ENCODE results near the gene IL18.

IL18 gene

DNA sequence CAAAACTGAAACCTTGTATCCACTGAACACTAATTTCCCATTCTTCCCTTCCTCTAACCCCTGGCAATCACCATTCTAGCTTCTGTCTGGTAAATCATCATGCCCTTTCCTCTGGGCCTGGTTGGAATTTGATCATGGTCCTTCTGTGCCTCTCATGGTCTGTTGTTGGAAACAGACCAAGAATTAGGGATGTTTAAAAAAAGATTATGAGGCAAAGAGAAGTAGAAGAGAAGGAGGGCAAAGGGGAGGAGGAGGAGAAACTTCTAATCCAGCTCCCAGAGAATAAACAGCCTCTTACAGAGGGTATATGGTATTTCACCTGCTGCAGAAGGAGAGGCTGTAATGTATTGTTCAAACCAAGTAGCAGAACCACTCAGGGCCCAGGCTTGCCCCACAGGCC is 22.0 kb upstream of the IL18 start:
- Histone ChIP-seq H3K79me2 (ENCODE audit: control insufficient read depth, insufficient read depth, low read length) (no peaks in the 10 kb centered on the region), H2BK15ac (replicated peaks; ENCODE audit: low read depth) (no peak overlapping the region), H2BK120ac (ENCODE audit: low read depth, low read length) (no peak overlapping the region), H3K4me2 (ENCODE audit: low read length) (no peak overlapping the region), H2BK5ac (ENCODE audit: low read length) (no peak overlapping the region), H3K4me3 (ENCODE audit: low read length) (no peak overlapping the region), H3K4me1 (ENCODE audit: control insufficient read depth, low read depth, low read length) (no peaks in the 10 kb centered on the region), H3K79me1 (ENCODE audit: low read length) (no peaks in the 10 kb centered on the region), H3K36me3 (ENCODE audit: control insufficient read depth, insufficient read depth, low read length) (no peaks in the 10 kb centered on the region), H3K23ac (ENCODE audit: low read length) (no peak overlapping the region), H3K27me3 (ENCODE audit: insufficient read depth, low read length, poor library complexity) (no peaks in the 10 kb centered on the region), H2AK5ac (ENCODE audit: low read length) (no peak overlapping the region), H3K18ac (ENCODE audit: low read length) (no peak overlapping the region), H4K5ac (ENCODE audit: low read length) (no peak overlapping the region), H3K9ac (ENCODE audit: low read length) (no peak overlapping the region), H4K8ac (ENCODE audit: low read depth, low read length) (no peak overlapping the region), H3K4ac (ENCODE audit: low read depth, low read length) (no peak overlapping the region), H3K56ac (ENCODE audit: low read length) (no peak overlapping the region), H3K27ac (ENCODE audit: low read depth, low read length) (no peak overlapping the region)
- DNase-seq: no peak

GRCh38 chr11:112182867-112183266 is 19.0 kb upstream of the IL18 start:
- Histone ChIP-seq H3K18ac (ENCODE audit: low read length) (no peak overlapping the region), H3K56ac (ENCODE audit: low read length) (no peak overlapping the region)

DNA sequence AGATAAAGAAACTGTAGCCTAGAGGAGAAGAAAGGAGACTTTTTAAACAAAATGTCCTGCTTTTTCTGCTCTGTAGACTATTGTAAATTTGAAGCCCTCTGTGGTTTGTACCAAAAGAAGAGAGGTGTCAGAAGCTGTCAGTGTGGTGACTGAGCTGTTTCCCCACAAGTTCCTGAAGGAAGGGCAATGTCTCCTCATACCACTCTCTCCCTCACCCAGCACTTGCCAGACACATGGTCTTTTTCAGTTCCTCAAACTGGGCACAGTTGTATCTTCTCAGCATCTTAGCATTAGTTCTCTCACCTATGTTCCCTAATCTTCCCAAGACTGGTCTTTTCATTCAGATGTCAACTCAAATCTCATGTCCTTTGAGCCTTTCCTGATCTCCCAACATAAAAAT is 15.7 kb upstream of the IL18 start:
- Histone ChIP-seq H2BK15ac (replicated peaks; ENCODE audit: low read depth) (no peak overlapping the region), H4K5ac (ENCODE audit: low read length) (no peak overlapping the region), H3K36me3 (ENCODE audit: control insufficient read depth, insufficient read depth, low read length) (no peaks in the 10 kb centered on the region), H2BK120ac (ENCODE audit: low read depth, low read length) (no peak overlapping the region), H2AK5ac (ENCODE audit: low read length) (no peak overlapping the region), H3K79me1 (ENCODE audit: low read length) (no peaks in the 10 kb centered on the region), H3K4me2 (ENCODE audit: low read length) (no peak overlapping the region), H3K27me3 (ENCODE audit: insufficient read depth, low read length, poor library complexity) (no peaks in the 10 kb centered on the region), H3K4ac (ENCODE audit: low read depth, low read length) (no peak overlapping the region), H3K9ac (ENCODE audit: low read length) (no peak overlapping the region), H3K4me3 (ENCODE audit: low read length) (no peak overlapping the region), H3K27ac (ENCODE audit: low read depth, low read length) (no peak overlapping the region), H3K4me1 (ENCODE audit: control insufficient read depth, low read depth, low read length) (no peaks in the 10 kb centered on the region), H4K8ac (ENCODE audit: low read depth, low read length) (no peak overlapping the region), H3K56ac (ENCODE audit: low read length) (no peak overlapping the region), H3K18ac (ENCODE audit: low read length) (no peak overlapping the region), H3K23ac (ENCODE audit: low read length) (no peak overlapping the region), H3K79me2 (ENCODE audit: control insufficient read depth, insufficient read depth, low read length) (no peaks in the 10 kb centered on the region), H2BK5ac (ENCODE audit: low read length) (no peak overlapping the region)
- DNase-seq: no peak

More at GRCh38 chr11:112182867-112183266, 19.0 kb upstream of the IL18 start:
- no peaks in the 10 kb centered on the region for H3K4me1 ChIP-seq (ENCODE audit: control insufficient read depth, low read depth, low read length)
- H3K4me3 ChIP-seq (ENCODE audit: low read length): no peak overlapping the region
- H3K79me2 ChIP-seq (ENCODE audit: control insufficient read depth, insufficient read depth, low read length): no peaks in the 10 kb centered on the region
- no peaks in the 10 kb centered on the region for H3K36me3 ChIP-seq (ENCODE audit: control insufficient read depth, insufficient read depth, low read length)
- WGBS (ENCODE audit: extremely low coverage, insufficient coverage, low lambda C conversion rate): no CpG with 5 or more reads among the region's 1 CpG
- H4K5ac ChIP-seq (ENCODE audit: low read length): no peak overlapping the region
- H3K9ac ChIP-seq (ENCODE audit: low read length): no peak overlapping the region
- no peak overlapping the region for H2BK120ac ChIP-seq (ENCODE audit: low read depth, low read length)
- DNase-seq: no peak
- H3K23ac ChIP-seq (ENCODE audit: low read length): no peak overlapping the region
- no peak overlapping the region for H2BK15ac ChIP-seq (replicated peaks; ENCODE audit: low read depth)
- no peak overlapping the region for H3K27ac ChIP-seq (ENCODE audit: low read depth, low read length)
- H3K79me1 ChIP-seq (ENCODE audit: low read length): no peaks in the 10 kb centered on the region
- no peak overlapping the region for H4K8ac ChIP-seq (ENCODE audit: low read depth, low read length)
- H3K4me2 ChIP-seq (ENCODE audit: low read length): no peak overlapping the region
- H2BK5ac ChIP-seq (ENCODE audit: low read length): no peak overlapping the region
- H2AK5ac ChIP-seq (ENCODE audit: low read length): no peak overlapping the region
- H3K27me3 ChIP-seq (ENCODE audit: insufficient read depth, low read length, poor library complexity): no peaks in the 10 kb centered on the region
- H3K4ac ChIP-seq (ENCODE audit: low read depth, low read length): no peak overlapping the region

DNA sequence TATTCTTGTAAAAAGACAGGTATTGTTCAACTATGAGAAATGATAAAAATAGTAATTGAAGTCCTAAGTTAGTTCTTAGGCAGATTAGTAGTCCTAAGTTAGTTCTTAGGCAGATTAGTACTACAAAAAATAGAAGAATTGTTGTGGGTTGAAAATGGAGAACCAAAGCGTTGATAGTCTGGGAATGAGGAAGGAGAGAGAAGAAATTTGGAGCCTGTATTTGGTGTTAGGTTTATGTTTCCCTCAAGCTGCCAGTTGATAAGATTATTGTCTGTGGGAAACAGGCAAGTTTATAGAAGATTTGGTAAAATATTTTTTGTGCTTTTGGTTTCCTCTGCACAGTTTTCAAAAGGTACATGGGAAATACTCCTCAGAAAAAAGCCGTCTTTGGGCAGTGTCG is 15.0 kb upstream of the IL18 start:
- Histone ChIP-seq H3K4me3 (ENCODE audit: low read length) (no peak overlapping the region), H3K56ac (ENCODE audit: low read length) (no peak overlapping the region), H3K27me3 (ENCODE audit: insufficient read depth, low read length, poor library complexity) (no peaks in the 10 kb centered on the region), H3K9ac (ENCODE audit: low read length) (no peak overlapping the region), H3K4ac (ENCODE audit: low read depth, low read length) (no peak overlapping the region), H4K8ac (ENCODE audit: low read depth, low read length) (no peak overlapping the region), H3K27ac (ENCODE audit: low read depth, low read length) (no peak overlapping the region), H4K5ac (ENCODE audit: low read length) (no peak overlapping the region), H2BK120ac (ENCODE audit: low read depth, low read length) (no peak overlapping the region), H2BK5ac (ENCODE audit: low read length) (no peak overlapping the region), H3K4me1 (ENCODE audit: control insufficient read depth, low read depth, low read length) (no peaks in the 10 kb centered on the region), H2BK15ac (replicated peaks; ENCODE audit: low read depth) (no peak overlapping the region), H2AK5ac (ENCODE audit: low read length) (no peak overlapping the region), H3K79me1 (ENCODE audit: low read length) (no peaks in the 10 kb centered on the region), H3K18ac (ENCODE audit: low read length) (no peak overlapping the region), H3K36me3 (ENCODE audit: control insufficient read depth, insufficient read depth, low read length) (no peaks in the 10 kb centered on the region), H3K23ac (ENCODE audit: low read length) (no peak overlapping the region), H3K4me2 (ENCODE audit: low read length) (no peak overlapping the region), H3K79me2 (ENCODE audit: control insufficient read depth, insufficient read depth, low read length) (no peaks in the 10 kb centered on the region)
- no CpG with 5 or more reads among the region's 3 CpGs for WGBS (ENCODE audit: extremely low coverage, insufficient coverage, low lambda C conversion rate)
- no peak for DNase-seq

DNA sequence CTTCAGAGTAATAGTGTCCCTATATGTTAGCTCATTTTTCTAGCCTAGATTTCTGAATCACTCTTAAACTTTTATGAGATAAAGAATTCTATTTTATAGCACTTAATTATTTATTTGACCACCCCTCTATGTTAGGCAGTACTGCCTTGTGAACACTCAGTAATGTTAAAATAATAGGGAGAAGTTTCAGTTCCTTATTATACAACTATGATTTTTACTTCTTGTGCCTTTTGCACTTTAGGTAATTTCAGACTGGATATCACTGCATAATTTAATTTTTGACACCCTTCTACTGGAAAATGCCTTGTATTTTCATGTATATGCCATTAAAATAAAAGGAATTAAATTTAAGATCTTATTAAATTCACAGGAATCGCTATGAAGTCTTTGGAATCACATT is 14.5 kb upstream of the IL18 start:
- no peak overlapping the region for H3K23ac ChIP-seq (ENCODE audit: low read length)
- no peak overlapping the region for H3K4me2 ChIP-seq (ENCODE audit: low read length)
- H3K4ac ChIP-seq (ENCODE audit: low read depth, low read length): no peak overlapping the region
- H3K4me3 ChIP-seq (ENCODE audit: low read length): no peak overlapping the region
- H3K79me2 ChIP-seq (ENCODE audit: control insufficient read depth, insufficient read depth, low read length): no peaks in the 10 kb centered on the region
- H4K8ac ChIP-seq (ENCODE audit: low read depth, low read length): no peak overlapping the region
- no peaks in the 10 kb centered on the region for H3K4me1 ChIP-seq (ENCODE audit: control insufficient read depth, low read depth, low read length)
- no peak overlapping the region for H3K18ac ChIP-seq (ENCODE audit: low read length)
- H3K9ac ChIP-seq (ENCODE audit: low read length): no peak overlapping the region
- no peak overlapping the region for H2BK120ac ChIP-seq (ENCODE audit: low read depth, low read length)
- H3K27me3 ChIP-seq (ENCODE audit: insufficient read depth, low read length, poor library complexity): no peaks in the 10 kb centered on the region
- no peaks in the 10 kb centered on the region for H3K79me1 ChIP-seq (ENCODE audit: low read length)
- H2AK5ac ChIP-seq (ENCODE audit: low read length): no peak overlapping the region
- no peak overlapping the region for H4K5ac ChIP-seq (ENCODE audit: low read length)
- H3K36me3 ChIP-seq (ENCODE audit: control insufficient read depth, insufficient read depth, low read length): no peaks in the 10 kb centered on the region
- no peak overlapping the region for H2BK5ac ChIP-seq (ENCODE audit: low read length)
- no peak for DNase-seq
- H3K27ac ChIP-seq (ENCODE audit: low read depth, low read length): no peak overlapping the region
- no peak overlapping the region for H2BK15ac ChIP-seq (replicated peaks; ENCODE audit: low read depth)
- H3K56ac ChIP-seq (ENCODE audit: low read length): no peak overlapping the region
- WGBS (ENCODE audit: extremely low coverage, insufficient coverage, low lambda C conversion rate): no CpG with 5 or more reads among the region's 1 CpG

DNA sequence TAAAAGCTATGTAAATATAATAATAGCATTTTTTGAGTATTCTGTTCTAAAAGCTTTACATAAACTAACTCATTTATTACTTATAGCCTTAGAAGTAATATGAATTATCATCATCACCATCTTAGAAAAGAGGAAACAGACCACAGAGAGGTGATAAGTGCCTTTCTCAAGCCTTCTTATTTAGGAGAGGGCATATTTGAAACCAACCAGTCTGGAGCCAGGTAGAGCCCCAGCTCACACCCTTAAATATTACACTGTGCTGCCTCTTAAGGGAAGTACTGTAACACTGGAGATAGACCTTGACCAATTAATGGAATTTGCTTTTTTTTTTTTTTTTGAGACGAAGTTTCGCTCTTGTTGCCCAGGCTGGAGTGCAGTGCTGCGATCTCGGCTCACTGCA is 13.7 kb upstream of the IL18 start:
- H2AK5ac ChIP-seq (ENCODE audit: low read length): no peak overlapping the region
- H3K18ac ChIP-seq (ENCODE audit: low read length): no peak overlapping the region
- WGBS (ENCODE audit: extremely low coverage, insufficient coverage, low lambda C conversion rate): no CpG with 5 or more reads among the region's 4 CpGs
- H3K79me2 ChIP-seq (ENCODE audit: control insufficient read depth, insufficient read depth, low read length): no peaks in the 10 kb centered on the region
- H2BK15ac ChIP-seq (replicated peaks; ENCODE audit: low read depth): no peak overlapping the region
- no peak overlapping the region for H4K5ac ChIP-seq (ENCODE audit: low read length)
- H2BK5ac ChIP-seq (ENCODE audit: low read length): no peak overlapping the region
- no peaks in the 10 kb centered on the region for H3K4me1 ChIP-seq (ENCODE audit: control insufficient read depth, low read depth, low read length)
- H3K4me3 ChIP-seq (ENCODE audit: low read length): no peak overlapping the region
- H2BK120ac ChIP-seq (ENCODE audit: low read depth, low read length): no peak overlapping the region
- H3K4me2 ChIP-seq (ENCODE audit: low read length): no peak overlapping the region
- no peak overlapping the region for H3K4ac ChIP-seq (ENCODE audit: low read depth, low read length)
- H3K27ac ChIP-seq (ENCODE audit: low read depth, low read length): no peak overlapping the region
- H3K56ac ChIP-seq (ENCODE audit: low read length): no peak overlapping the region
- no peaks in the 10 kb centered on the region for H3K36me3 ChIP-seq (ENCODE audit: control insufficient read depth, insufficient read depth, low read length)
- no peak overlapping the region for H3K9ac ChIP-seq (ENCODE audit: low read length)
- H4K8ac ChIP-seq (ENCODE audit: low read depth, low read length): no peak overlapping the region
- H3K23ac ChIP-seq (ENCODE audit: low read length): no peak overlapping the region
- H3K27me3 ChIP-seq (ENCODE audit: insufficient read depth, low read length, poor library complexity): no peaks in the 10 kb centered on the region
- DNase-seq: no peak
- no peaks in the 10 kb centered on the region for H3K79me1 ChIP-seq (ENCODE audit: low read length)

All from mesendoderm (in vitro differentiated cells).